ENCODE data around the gene TTLL8.
"Not testable (repeated sequence)": the region's sequence is repeated elsewhere in the genome, so short reads cannot be mapped to it uniquely, and the experiment has no call there.

Gene TTLL8

GRCh38 chr22:49993649-49994360 lies 64.3 kb downstream of the TTLL8 start:
- Histone ChIP-seq H3K27ac (ENCODE audit: insufficient read depth, low read depth, low read length, poor library complexity, severe bottlenecking) (no peak overlapping the region), H3K4me1 (ENCODE audit: control insufficient read depth, insufficient read depth, low read length) (no peaks in the 10 kb centered on the region), H3K36me3 (ENCODE audit: control insufficient read depth, insufficient read depth, low read length) (no peaks in the 10 kb centered on the region), H3K9me3 (ENCODE audit: control insufficient read depth, low read length) (peaks cover 2% of the 10 kb centered on the region), H3K4me3 (ENCODE audit: insufficient read depth, low read depth, low read length) (no peak overlapping the region), H3K27me3 (ENCODE audit: control insufficient read depth, insufficient read depth, low read length, poor library complexity, severe bottlenecking) (no peaks in the 10 kb centered on the region)
- 68 to 72% methylated on average over 11 of the region's 11 CpGs for WGBS, 2 experiments

- Histone ChIP-seq H3K36me3 (ENCODE audit: control insufficient read depth, insufficient read depth, low read length) (no peaks in the 10 kb centered on the region), H3K27ac (ENCODE audit: insufficient read depth, low read depth, low read length, poor library complexity, severe bottlenecking) (no peak overlapping the region), H3K9me3 (ENCODE audit: control insufficient read depth, low read length) (peaks cover 2% of the 10 kb centered on the region), H3K27me3 (ENCODE audit: control insufficient read depth, insufficient read depth, low read length, poor library complexity, severe bottlenecking) (no peaks in the 10 kb centered on the region), H3K4me3 (ENCODE audit: insufficient read depth, low read depth, low read length) (no peak overlapping the region), H3K4me1 (ENCODE audit: control insufficient read depth, insufficient read depth, low read length) (no peaks in the 10 kb centered on the region)
- WGBS, 2 experiments, result 44 to 46% methylated on average over 23 of the region's 23 CpGs
These were observed 65.0 kb downstream of the TTLL8 start for GRCh38 chr22:49992921-49993648.

- H3K9me3 ChIP-seq (ENCODE audit: control insufficient read depth, low read length), result peaks cover 2% of the 10 kb centered on the region
- H3K36me3 ChIP-seq (ENCODE audit: control insufficient read depth, insufficient read depth, low read length), result no peaks in the 10 kb centered on the region
- H3K27me3 ChIP-seq (ENCODE audit: control insufficient read depth, insufficient read depth, low read length, poor library complexity, severe bottlenecking), result no peaks in the 10 kb centered on the region
- no peak overlapping the region for H3K4me3 ChIP-seq (ENCODE audit: insufficient read depth, low read depth, low read length)
- WGBS, 2 experiments, result 83 to 86% methylated on average over 7 of the region's 7 CpGs
- H3K27ac ChIP-seq (ENCODE audit: insufficient read depth, low read depth, low read length, poor library complexity, severe bottlenecking), result no peak overlapping the region
- no peaks in the 10 kb centered on the region for H3K4me1 ChIP-seq (ENCODE audit: control insufficient read depth, insufficient read depth, low read length)
These were observed 66.1 kb downstream of the TTLL8 start for GRCh38 chr22:49991907-49992533.

GRCh38 chr22:49991167-49991566 lies 66.9 kb downstream of the TTLL8 start:
- H3K27me3 ChIP-seq (ENCODE audit: control insufficient read depth, insufficient read depth, low read length, poor library complexity, severe bottlenecking), result peaks cover 1% of the 10 kb centered on the region
- H3K4me1 ChIP-seq (ENCODE audit: control insufficient read depth, insufficient read depth, low read length), result no peaks in the 10 kb centered on the region
- H3K4me3 ChIP-seq (ENCODE audit: insufficient read depth, low read depth, low read length), result no peak overlapping the region
- no peaks in the 10 kb centered on the region for H3K36me3 ChIP-seq (ENCODE audit: control insufficient read depth, insufficient read depth, low read length)
- H3K27ac ChIP-seq (ENCODE audit: insufficient read depth, low read depth, low read length, poor library complexity, severe bottlenecking), result no peak overlapping the region
- WGBS, 2 experiments, result 85 to 89% methylated on average over 6 of the region's 6 CpGs
- peaks cover 2% of the 10 kb centered on the region for H3K9me3 ChIP-seq (ENCODE audit: control insufficient read depth, low read length)

GRCh38 chr22:49989826-49990225 lies 68.3 kb downstream of the TTLL8 start:
- H3K27ac ChIP-seq (ENCODE audit: insufficient read depth, low read depth, low read length, poor library complexity, severe bottlenecking); H3K4me1 ChIP-seq (ENCODE audit: control insufficient read depth, insufficient read depth, low read length); H3K4me3 ChIP-seq (ENCODE audit: insufficient read depth, low read depth, low read length); H3K36me3 ChIP-seq (ENCODE audit: control insufficient read depth, insufficient read depth, low read length); H3K9me3 ChIP-seq (ENCODE audit: control insufficient read depth, low read length): not testable (repeated sequence)
- peaks cover 15% of the 10 kb centered on the region for H3K27me3 ChIP-seq (ENCODE audit: control insufficient read depth, insufficient read depth, low read length, poor library complexity, severe bottlenecking)
- 90 to 91% methylated on average over 24 of the region's 24 CpGs for WGBS, 2 experiments

- Histone ChIP-seq H3K4me1 (ENCODE audit: control insufficient read depth, insufficient read depth, low read length) (no peaks in the 10 kb centered on the region), H3K4me3 (ENCODE audit: insufficient read depth, low read depth, low read length) (no peak overlapping the region), H3K27ac (ENCODE audit: insufficient read depth, low read depth, low read length, poor library complexity, severe bottlenecking) (no peak overlapping the region), H3K36me3 (ENCODE audit: control insufficient read depth, insufficient read depth, low read length) (no peaks in the 10 kb centered on the region), H3K9me3 (ENCODE audit: control insufficient read depth, low read length) (no peaks in the 10 kb centered on the region), H3K27me3 (ENCODE audit: control insufficient read depth, insufficient read depth, low read length, poor library complexity, severe bottlenecking) (peaks cover 41% of the 10 kb centered on the region)
- WGBS, 2 experiments, result 98 to 100% methylated on average over 2 of the region's 2 CpGs
These were observed 71.8 kb downstream of the TTLL8 start for GRCh38 chr22:49986325-49986724.

GRCh38 chr22:49983148-49984042 lies 74.7 kb downstream of the TTLL8 start:
- no peaks in the 10 kb centered on the region for H3K4me1 ChIP-seq (ENCODE audit: control insufficient read depth, insufficient read depth, low read length)
- H3K36me3 ChIP-seq (ENCODE audit: control insufficient read depth, insufficient read depth, low read length), result no peaks in the 10 kb centered on the region
- peaks cover 41% of the 10 kb centered on the region for H3K27me3 ChIP-seq (ENCODE audit: control insufficient read depth, insufficient read depth, low read length, poor library complexity, severe bottlenecking)
- 18 to 20% methylated on average over 90 of the region's 90 CpGs for WGBS, 2 experiments
- H3K9me3 ChIP-seq (ENCODE audit: control insufficient read depth, low read length), result no peaks in the 10 kb centered on the region
- no peak overlapping the region for H3K27ac ChIP-seq (ENCODE audit: insufficient read depth, low read depth, low read length, poor library complexity, severe bottlenecking)
- no peak overlapping the region for H3K4me3 ChIP-seq (ENCODE audit: insufficient read depth, low read depth, low read length)

- WGBS, 2 experiments, result 93 to 95% methylated on average over 6 of the region's 7 CpGs
- not testable (repeated sequence) for H3K9me3 ChIP-seq (ENCODE audit: control insufficient read depth, low read length); H3K4me3 ChIP-seq (ENCODE audit: insufficient read depth, low read depth, low read length); H3K36me3 ChIP-seq (ENCODE audit: control insufficient read depth, insufficient read depth, low read length); H3K27ac ChIP-seq (ENCODE audit: insufficient read depth, low read depth, low read length, poor library complexity, severe bottlenecking); H3K4me1 ChIP-seq (ENCODE audit: control insufficient read depth, insufficient read depth, low read length)
- H3K27me3 ChIP-seq (ENCODE audit: control insufficient read depth, insufficient read depth, low read length, poor library complexity, severe bottlenecking), result peaks cover 41% of the 10 kb centered on the region
These were observed 76.3 kb downstream of the TTLL8 start for GRCh38 chr22:49981799-49982198.

GRCh38 chr22:49979587-49980264 lies 78.4 kb downstream of the TTLL8 start:
- peaks cover 25% of the 10 kb centered on the region for H3K27me3 ChIP-seq (ENCODE audit: control insufficient read depth, insufficient read depth, low read length, poor library complexity, severe bottlenecking)

More at GRCh38 chr22:49979587-49980264, 78.4 kb downstream of the TTLL8 start:
- WGBS, 2 experiments, result 51 to 53% methylated on average over 7 of the region's 7 CpGs
- H3K4me3 ChIP-seq (ENCODE audit: insufficient read depth, low read depth, low read length), result no peak overlapping the region
- H3K9me3 ChIP-seq (ENCODE audit: control insufficient read depth, low read length), result no peaks in the 10 kb centered on the region
- H3K4me1 ChIP-seq (ENCODE audit: control insufficient read depth, insufficient read depth, low read length), result no peaks in the 10 kb centered on the region
- no peaks in the 10 kb centered on the region for H3K36me3 ChIP-seq (ENCODE audit: control insufficient read depth, insufficient read depth, low read length)
- H3K27ac ChIP-seq (ENCODE audit: insufficient read depth, low read depth, low read length, poor library complexity, severe bottlenecking), result no peak overlapping the region

Data from ectodermal cell (in vitro differentiated cells).